GM12878 (cell line): ENCODE results near the gene USF1. TPM values are rescaled to one million over a fixed set of nuclear protein-coding genes. Genes with fewer than 3 reads are reported as not detected.

Source experiments
- ATAC-seq: fragments of 200-7000 bp; cut with Tn5 transposase; 3 replicates; pipeline ENCODE4 v1.9.1; 2020; ENCODE audit warnings: mild to moderate bottlenecking, moderate library complexity
- BruUV-seq: library from RNA; stranded (reverse); fragments of 400-500 nt; replicated peaks from 2 replicates; lab custom pipeline; 2021; lab: Mats Ljungman, UMichigan
- CTCF ChIA-PET: fragments of 300-600 bp; sonication (Branson Sonifier 250); formaldehyde crosslinking; extraction: SDS; loops from one replicate; lab custom pipeline; 2021; ENCODE audit warnings: inconsistent platforms; lab: Yijun Ruan, JAX
- POLR2A ChIA-PET: fragments of 350-600 bp; formaldehyde crosslinking; extraction: SDS; loops from one replicate; lab custom pipeline; 2021; ENCODE audit warnings: inconsistent platforms; lab: Charles Lee
- RAD21 ChIA-PET: fragments of 300-600 bp; sonication (Branson Sonifier 250); formaldehyde crosslinking; loops from one replicate; lab custom pipeline; 2023; ENCODE audit warnings: antibody characterized with exemption; ENCODE audit not compliant: unreplicated experiment; lab: Charles Lee
- SMC1A ChIA-PET: fragments of 300-600 bp; sonication (Branson Sonifier 250); formaldehyde crosslinking; loops from one replicate; lab custom pipeline; 2023; ENCODE audit not compliant: unreplicated experiment, uncharacterized antibody; lab: Charles Lee
- DNase-seq: peaks from one replicate; pipeline ENCODE4 v3.0.0-alpha.2; 2011; ENCODE audit warnings: low read depth, low spot score
- FAIRE-seq: peaks from 3 replicates; lab custom pipeline; 2011; peaks lifted over from hg19 to GRCh38; lab: Jason Lieb, UNC
- H2AFZ ChIP-seq: 2 replicates; pipeline ENCODE4 v1.6.0; 2011; ENCODE audit warnings: low read depth, low read length, control low read depth; ENCODE audit not compliant: control insufficient read depth
- H3K27ac ChIP-seq: 2 replicates; pipeline ENCODE4 v1.5.1; 2011; ENCODE audit warnings: control low read depth; ENCODE audit not compliant: control insufficient read depth, insufficient read depth
- H3K27me3 ChIP-seq, 2 experiments: replicated peaks in 1 of 2; 2 replicates each; pipeline versions ENCODE4 v1.6.0 to v1.6.1; 2011; ENCODE audit warnings: low read length in 1 of 2; ENCODE audit not compliant: control insufficient read depth in 2 of 2, insufficient read depth in 2 of 2
- H3K36me3 ChIP-seq, 2 experiments: 2 replicates each; pipeline ENCODE4 v1.5.1; 2011; ENCODE audit warnings: low read length in 1 of 2; ENCODE audit not compliant: control insufficient read depth in 2 of 2, insufficient read depth in 2 of 2
- H3K4me1 ChIP-seq: 2 replicates; pipeline ENCODE4 v1.6.1; 2011; ENCODE audit warnings: mild to moderate bottlenecking, low read length, moderate library complexity, mixed read lengths; ENCODE audit not compliant: control insufficient read depth, insufficient read depth
- H3K4me2 ChIP-seq: 2 replicates; pipeline ENCODE4 v1.6.0; 2011; ENCODE audit warnings: control low read depth; ENCODE audit not compliant: control insufficient read depth, insufficient read depth
- H3K4me3 ChIP-seq: fragments of 200-600 bp; sonication (generic); 2 replicates; pipeline ENCODE4 v1.5.1; 2016
- H3K79me2 ChIP-seq: 2 replicates; pipeline ENCODE4 v1.6.0; 2011; ENCODE audit warnings: low read length; ENCODE audit not compliant: control insufficient read depth, insufficient read depth
- H3K9ac ChIP-seq: 2 replicates; pipeline ENCODE4 v1.8.0; 2011; ENCODE audit warnings: low read length, control low read depth, mixed read lengths; ENCODE audit not compliant: control insufficient read depth, insufficient read depth
- H3K9me3 ChIP-seq: replicated peaks from 3 replicates; pipeline ENCODE4 v1.5.1; 2011; ENCODE audit warnings: mild to moderate bottlenecking, low read length; ENCODE audit not compliant: control insufficient read depth, insufficient read depth
- H4K20me1 ChIP-seq: 2 replicates; pipeline ENCODE4 v1.6.0; 2011; ENCODE audit not compliant: control insufficient read depth, insufficient read depth
- FOXM1 ChIP-seq: IDR thresholded peaks from 2 replicates; pipeline ENCODE4 v1.6.1; 2012; ENCODE audit warnings: low read depth, mild to moderate bottlenecking, inconsistent platforms, low read length, moderate library complexity
- WGBS: methylation state at CpG from one replicate; pipeline ENCODE4 v1.1.6; 2016; ENCODE audit warnings: low lambda C conversion rate; ENCODE audit not compliant: insufficient replicate concordance, insufficient coverage; ENCODE audit errors: missing lambda C conversion rate; 5-methylcytosine and 5-hydroxymethylcytosine counted together
- in situ Hi-C: fragments of 300-500 bp; cut with MboI; formaldehyde crosslinking; loops from 9 replicates; pipeline ENCODE4 v1.14.3; 2018; ENCODE audit warnings: mixed read lengths
- intact Hi-C: fragments of 100-400 bp; cut with micrococcal nuclease; formaldehyde crosslinking; loops from one replicate; pipeline ENCODE4 v1.14.2; 2022; ENCODE audit not compliant: unreplicated experiment
- polyA plus RNA-seq, 11 experiments: library from polyadenylated mRNA; depleted of rRNA in 4 of 11; unstranded in 6 of 11; stranded (reverse) in 5 of 11; fragments of >200 nt; fragmentation: Nextera tagmentation in 4 of 11; fragmentation: Illumina TruSeq in 1 of 11; extraction: Ambion mirVana in 4 of 11; extraction: Trizol in 1 of 11; gene quantifications; 1 replicate in 1 of 11; 2 replicates in 10 of 11; pipeline versions ENCODE4 v1.2.1 to v1.2.3, GENCODE V29; 2011 to 2016; ENCODE audit warnings: inconsistent platforms in 2 of 11, missing spikeins in 2 of 11, low read depth in 1 of 11
- total RNA-seq, 4 experiments: library from RNA; depleted of rRNA in 3 of 4; stranded (reverse); fragments of >200 nt in 3 of 4; fragmentation: Illumina TruSeq in 1 of 4; extraction: Trizol in 1 of 4; gene quantifications; 2 replicates each; pipeline versions ENCODE4 v1.2.1 to v1.2.3, GENCODE V29; 2013 to 2021
- TF ChIP-seq, protein P1 (sequence below): fragments of 450-650 bp; formaldehyde crosslinking; IDR thresholded peaks from 2 replicates; pipeline ENCODE4 v1.4.0; 2020; ENCODE audit warnings: mild to moderate bottlenecking, moderate library complexity
- TF ChIP-seq, protein P2 (sequence below): IDR thresholded peaks from 2 replicates; pipeline ENCODE4 v1.6.1; 2012; ENCODE audit warnings: low read depth, low read length, improper control_type of control experiment

The USF1 gene
- total and polyA plus RNA-seq, 10 of the 15 experiments (the other 5 are each of a cell fraction or from before 2014, with no cell fraction given): 9.4 to 92.1 (median 53.5) TPM

DNA sequence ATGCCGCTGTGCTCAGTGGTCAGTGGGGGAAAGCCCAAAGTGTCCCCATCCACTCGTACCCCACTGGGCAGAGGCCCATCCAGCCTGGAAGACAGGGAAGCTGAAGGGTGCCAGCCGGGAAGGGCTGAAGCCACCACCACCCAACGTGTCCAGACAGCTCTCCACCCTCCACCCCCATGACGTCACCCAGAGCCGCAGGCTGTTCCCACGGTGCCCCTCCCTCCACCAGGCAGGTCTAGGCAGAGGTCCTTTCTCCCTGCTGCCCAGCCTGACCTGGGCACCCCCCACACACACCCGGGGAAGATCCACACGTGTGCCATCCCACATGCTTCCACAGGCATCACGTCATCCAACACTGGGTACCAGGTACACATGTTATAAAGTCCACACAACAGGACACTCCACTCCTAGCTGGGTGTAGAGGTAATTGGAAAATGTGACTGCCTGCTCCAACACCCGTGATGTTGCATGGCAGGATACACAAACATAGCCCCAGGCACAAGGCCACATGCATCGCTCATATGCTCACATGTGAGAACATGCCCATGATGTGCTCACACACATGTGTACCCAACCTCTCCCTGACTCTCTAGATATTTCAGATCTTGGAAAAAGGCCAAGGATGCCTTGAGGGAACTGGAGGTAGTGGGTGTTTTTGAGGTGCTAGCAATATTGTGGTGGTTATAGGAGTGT, 29.0 kb upstream of the USF1 start:
- DNase-seq: no peak
- H3K79me2 ChIP-seq: peaks cover 2% of the 10 kb centered on the region; the same call in 1 of the 2 replicates
- ChIA-PET POLR2A (interaction anchor here (0.6 kb wide), 1 partner anchor 196 kb away, joined by 3 read pairs; no protein-coding TSS in a partner anchor), CTCF (interaction anchor here (0.7 to 1.5 kb wide), 3 partner anchors 20 to 560 kb away, joined by 3 to 4 read pairs (median 3); no protein-coding TSS in a partner anchor), SMC1A (interaction anchor here (0.8 to 1.3 kb wide), 2 partner anchors 23 to 77 kb away, joined by 3 to 5 read pairs; partner anchors contain the start of gene KLHDC9)
- no peaks in the 10 kb centered on the region for H4K20me1 ChIP-seq
- H3K27ac ChIP-seq: no peak overlapping the region
- H3K4me2 ChIP-seq: no peak overlapping the region
- WGBS: 53% methylated on average over 12 of the region's 12 CpGs
- no peak for ATAC-seq
- intact Hi-C loops: no loop called here
- no peak overlapping the region for H3K4me3 ChIP-seq
- in situ Hi-C loops: no loop called here
- no peaks in the 10 kb centered on the region for H3K27me3 ChIP-seq
- H3K36me3 ChIP-seq: no peaks in the 10 kb centered on the region
- no peak overlapping the region for H3K9ac ChIP-seq
- no peaks in the 10 kb centered on the region for H3K9me3 ChIP-seq
- TF ChIP-seq, protein P1, sequence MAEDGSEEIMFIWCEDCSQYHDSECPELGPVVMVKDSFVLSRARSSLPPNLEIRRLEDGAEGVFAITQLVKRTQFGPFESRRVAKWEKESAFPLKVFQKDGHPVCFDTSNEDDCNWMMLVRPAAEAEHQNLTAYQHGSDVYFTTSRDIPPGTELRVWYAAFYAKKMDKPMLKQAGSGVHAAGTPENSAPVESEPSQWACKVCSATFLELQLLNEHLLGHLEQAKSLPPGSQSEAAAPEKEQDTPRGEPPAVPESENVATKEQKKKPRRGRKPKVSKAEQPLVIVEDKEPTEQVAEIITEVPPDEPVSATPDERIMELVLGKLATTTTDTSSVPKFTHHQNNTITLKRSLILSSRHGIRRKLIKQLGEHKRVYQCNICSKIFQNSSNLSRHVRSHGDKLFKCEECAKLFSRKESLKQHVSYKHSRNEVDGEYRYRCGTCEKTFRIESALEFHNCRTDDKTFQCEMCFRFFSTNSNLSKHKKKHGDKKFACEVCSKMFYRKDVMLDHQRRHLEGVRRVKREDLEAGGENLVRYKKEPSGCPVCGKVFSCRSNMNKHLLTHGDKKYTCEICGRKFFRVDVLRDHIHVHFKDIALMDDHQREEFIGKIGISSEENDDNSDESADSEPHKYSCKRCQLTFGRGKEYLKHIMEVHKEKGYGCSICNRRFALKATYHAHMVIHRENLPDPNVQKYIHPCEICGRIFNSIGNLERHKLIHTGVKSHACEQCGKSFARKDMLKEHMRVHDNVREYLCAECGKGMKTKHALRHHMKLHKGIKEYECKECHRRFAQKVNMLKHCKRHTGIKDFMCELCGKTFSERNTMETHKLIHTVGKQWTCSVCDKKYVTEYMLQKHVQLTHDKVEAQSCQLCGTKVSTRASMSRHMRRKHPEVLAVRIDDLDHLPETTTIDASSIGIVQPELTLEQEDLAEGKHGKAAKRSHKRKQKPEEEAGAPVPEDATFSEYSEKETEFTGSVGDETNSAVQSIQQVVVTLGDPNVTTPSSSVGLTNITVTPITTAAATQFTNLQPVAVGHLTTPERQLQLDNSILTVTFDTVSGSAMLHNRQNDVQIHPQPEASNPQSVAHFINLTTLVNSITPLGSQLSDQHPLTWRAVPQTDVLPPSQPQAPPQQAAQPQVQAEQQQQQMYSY (CRISPR knock-in tag): no peak
- TF ChIP-seq, protein P2, sequence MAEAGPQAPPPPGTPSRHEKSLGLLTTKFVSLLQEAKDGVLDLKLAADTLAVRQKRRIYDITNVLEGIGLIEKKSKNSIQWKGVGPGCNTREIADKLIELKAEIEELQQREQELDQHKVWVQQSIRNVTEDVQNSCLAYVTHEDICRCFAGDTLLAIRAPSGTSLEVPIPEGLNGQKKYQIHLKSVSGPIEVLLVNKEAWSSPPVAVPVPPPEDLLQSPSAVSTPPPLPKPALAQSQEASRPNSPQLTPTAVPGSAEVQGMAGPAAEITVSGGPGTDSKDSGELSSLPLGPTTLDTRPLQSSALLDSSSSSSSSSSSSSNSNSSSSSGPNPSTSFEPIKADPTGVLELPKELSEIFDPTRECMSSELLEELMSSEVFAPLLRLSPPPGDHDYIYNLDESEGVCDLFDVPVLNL: no peak
- no peak for TF ChIP-seq FOXM1
- TF ChIP-seq, all 136 proteins: peak for 0
- H2AFZ ChIP-seq: no peak overlapping the region
- peaks cover 11% of the 10 kb centered on the region for H3K4me1 ChIP-seq
- no peak for FAIRE-seq
- RAD21 ChIA-PET: interaction anchor here (0.8 to 1.3 kb wide), 2 partner anchors 30 to 54 kb away, joined by 3 read pairs; partner anchors contain the start of gene F11R
- no TSS peak for BruUV-seq
